ENCODE data around the gene CMTR1.

The CMTR1 gene

GRCh38 chr6:37479266-37479854 is 46.3 kb downstream of the CMTR1 start:
- DNase-seq: no peak

DNA sequence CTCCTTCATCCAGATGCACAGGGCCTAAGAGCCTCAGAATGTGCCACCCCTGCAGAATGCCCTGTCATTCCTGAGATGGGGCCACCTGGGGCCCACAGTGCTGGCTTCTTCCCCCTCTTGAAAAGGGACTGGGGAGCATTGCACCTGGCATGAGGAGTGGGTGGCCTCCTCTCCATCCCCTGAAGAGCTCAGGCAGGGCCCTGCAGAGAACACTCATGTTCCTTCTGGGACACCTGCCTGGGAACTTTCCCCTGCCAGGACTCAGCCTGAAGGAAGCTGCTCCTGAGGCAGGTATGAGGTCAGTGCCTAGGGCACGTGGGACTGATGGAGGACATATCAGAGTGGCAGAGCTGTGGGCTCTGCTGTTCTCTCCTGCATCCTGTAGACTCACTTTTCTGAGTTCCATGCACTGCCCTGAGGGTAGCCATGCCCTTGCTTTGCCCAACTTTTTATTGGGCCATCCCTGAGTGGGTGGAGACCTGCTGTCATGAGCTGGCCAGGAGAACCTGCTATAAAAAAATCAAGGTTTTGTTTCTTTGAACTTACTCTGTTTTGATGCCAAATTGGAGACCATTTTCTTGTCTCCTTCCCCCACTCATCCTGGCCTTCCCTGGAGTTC is 47.2 kb downstream of the CMTR1 start:
- no peak for DNase-seq

DNA sequence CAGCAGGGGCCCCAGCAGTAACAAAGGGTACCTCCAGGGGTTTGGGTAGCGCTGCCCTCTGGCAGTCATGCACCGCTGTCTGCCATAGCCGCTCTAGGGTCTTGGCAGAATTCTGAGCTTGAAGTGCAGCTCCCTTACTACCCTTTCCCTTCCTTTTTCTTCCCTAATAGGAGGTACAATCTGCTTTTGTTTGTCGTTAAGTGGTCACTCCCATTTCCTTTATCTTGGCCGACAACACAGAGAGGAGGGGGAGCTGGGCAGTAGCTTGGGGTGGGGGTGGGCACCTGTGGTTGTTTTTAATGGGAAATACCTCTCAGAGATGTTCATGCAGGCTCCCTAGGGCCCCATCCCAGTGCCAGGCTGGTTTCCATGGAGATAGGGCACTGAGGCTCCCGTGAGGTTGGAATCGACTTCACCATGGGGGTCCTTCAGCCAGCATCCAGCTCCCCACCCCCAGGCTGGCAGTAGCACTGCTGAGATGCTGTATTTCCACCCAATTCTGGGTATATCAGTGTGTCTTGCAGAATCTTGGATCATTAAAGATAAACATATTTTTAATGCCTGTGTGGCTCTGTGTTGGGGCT is 48.0 kb downstream of the CMTR1 start:
- no peak for DNase-seq

GRCh38 chr6:37481711-37482605 is 48.9 kb downstream of the CMTR1 start:
- no peak for DNase-seq

DNA sequence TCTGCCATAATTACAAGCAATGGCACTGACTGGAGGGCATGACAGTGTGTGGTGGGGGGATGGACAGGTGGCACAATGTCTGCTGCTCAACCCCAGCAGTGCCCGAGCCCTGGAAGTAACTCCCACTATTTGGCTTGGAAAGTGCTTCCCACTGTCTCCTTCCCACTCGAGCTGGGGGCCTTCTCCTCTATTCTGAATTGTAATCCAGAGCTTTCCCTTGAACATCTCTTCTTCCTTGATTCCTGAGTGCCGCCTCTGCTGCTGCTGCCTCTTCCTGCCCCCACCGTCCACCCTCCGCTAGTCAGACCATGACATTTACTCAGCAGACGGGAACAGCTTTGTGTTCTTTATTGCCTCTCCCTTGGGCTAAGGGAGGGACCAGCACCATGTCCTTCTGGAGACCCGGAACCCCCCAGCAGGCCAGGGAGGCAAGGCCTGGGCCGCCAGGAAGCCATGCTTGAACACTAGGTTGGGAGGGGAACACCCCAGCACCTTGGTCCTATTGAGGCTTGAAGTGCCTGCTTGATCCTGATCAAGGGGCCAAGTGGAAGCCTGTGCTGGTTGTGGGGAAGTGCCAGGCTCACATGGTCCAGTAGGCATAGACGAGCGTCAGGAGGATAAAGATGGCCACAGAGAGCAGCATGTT is 49.7 kb downstream of the CMTR1 start:
- no peak for DNase-seq

DNA sequence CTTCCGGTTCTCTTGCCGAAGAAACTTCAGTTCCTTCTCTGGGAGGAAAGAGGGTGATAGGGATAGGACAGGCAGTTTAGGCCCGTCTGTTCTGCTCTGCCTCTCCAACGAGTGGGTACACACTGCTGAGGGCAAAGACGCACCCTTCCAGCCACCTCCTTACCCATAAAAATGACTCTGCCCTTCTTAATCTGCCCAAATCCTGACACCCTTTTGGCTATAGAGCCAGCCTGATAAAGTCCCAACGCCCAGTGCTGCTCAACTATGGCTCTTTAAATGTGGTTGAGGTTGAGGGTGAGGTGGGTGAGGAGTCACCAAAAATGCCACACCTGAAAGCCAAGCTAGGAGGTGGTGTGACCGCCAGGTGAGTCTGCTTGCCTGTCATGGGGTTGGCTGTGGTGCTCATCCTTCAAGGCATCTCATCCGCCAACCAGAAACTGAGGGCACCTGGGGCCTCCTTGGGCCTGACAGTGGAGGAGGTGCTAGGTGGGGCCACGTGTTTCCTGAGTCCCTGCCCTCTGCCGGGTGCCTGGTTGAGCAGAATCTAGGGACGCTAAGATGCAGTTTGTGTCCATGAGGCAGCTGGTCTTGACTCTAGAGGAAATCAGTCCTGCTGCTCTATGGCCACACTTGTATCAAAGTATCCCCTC is 50.4 kb downstream of the CMTR1 start:
- DNase-seq: no peak

DNA sequence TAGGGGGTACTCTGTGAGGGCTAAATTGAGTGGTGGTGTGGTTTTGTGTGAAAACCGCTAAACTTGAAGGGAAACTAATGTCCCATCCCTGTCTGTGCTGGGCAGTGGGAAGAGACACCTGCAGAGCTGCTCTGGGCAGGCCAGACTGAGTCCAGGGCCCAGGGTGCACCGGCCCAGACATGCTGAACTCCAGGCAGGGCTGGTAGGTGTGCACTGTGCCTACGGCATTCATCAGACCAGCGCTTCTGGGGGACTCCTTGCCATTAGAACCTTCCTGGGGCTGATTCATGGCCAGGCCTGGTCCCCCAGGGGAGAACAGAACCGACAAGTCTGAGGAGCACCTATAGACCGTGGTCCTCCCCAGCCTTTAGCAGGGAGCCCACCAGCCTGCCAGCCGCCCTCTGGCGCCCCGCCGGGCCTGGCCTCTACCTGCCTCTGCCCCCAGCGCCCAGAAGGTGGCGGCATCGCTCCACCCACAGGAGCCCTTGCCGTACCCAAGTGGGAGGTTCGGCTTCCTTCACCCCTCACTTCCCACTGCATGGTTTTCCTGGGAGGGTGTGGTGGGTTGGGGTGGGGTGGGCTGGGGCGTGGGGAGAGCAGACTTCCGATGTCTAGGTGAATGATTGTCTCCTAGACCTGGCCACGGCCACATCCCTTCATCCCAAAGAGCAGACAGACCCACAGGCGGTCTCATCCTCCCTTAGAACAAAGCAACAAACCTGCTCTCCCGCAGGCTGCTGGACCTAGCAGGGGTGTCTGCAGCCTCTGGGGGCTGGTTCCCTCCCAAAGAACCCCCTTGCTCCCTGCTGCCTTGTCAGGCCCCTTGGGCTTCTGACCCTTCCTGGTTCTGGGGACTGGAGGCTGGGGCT is 51.1 kb downstream of the CMTR1 start:
- DNase-seq: peak; percentile 25

DNA sequence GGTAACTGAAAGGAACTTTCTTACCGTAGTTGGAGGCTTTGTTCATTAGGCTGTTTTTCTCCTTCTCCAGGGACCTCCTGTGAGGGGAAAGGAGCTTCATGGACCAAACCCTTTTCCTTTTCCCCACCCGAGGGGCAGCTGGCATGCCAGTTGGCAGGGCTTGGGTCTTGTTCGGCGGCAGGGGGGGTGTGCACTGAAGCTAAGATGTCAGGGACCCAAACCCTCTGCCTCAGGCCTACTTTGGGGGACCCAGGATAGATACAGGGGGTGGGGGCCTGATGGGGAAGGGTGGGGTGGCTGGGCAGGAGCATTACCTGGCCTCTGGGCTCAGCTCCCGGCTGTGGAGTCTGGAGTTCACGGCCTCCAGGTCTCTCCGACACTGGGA is 51.8 kb downstream of the CMTR1 start:
- DNase-seq: no peak

DNA sequence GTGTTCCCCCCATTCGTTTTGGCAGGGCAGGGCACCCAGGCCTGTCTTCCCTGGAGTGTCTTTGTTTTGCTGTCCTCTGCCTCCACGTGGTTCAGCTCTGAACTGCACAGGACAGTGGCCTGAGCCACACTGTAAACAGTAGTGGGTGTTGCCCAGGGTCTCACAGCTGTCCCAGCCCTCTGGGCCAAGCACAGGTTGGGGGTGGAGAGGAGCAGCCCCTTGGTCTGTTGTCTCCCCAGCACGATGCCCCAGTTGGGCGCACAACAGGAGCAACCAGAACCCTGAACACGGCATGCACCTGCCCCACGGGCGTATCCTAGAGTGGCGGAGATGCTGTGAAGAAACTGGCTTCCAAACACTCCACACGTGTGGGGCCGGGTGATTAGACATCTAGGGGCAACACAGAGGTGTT is 52.3 kb downstream of the CMTR1 start:
- DNase-seq: no peak

GRCh38 chr6:37486121-37486839 is 53.3 kb downstream of the CMTR1 start:
- no peak for DNase-seq

DNA sequence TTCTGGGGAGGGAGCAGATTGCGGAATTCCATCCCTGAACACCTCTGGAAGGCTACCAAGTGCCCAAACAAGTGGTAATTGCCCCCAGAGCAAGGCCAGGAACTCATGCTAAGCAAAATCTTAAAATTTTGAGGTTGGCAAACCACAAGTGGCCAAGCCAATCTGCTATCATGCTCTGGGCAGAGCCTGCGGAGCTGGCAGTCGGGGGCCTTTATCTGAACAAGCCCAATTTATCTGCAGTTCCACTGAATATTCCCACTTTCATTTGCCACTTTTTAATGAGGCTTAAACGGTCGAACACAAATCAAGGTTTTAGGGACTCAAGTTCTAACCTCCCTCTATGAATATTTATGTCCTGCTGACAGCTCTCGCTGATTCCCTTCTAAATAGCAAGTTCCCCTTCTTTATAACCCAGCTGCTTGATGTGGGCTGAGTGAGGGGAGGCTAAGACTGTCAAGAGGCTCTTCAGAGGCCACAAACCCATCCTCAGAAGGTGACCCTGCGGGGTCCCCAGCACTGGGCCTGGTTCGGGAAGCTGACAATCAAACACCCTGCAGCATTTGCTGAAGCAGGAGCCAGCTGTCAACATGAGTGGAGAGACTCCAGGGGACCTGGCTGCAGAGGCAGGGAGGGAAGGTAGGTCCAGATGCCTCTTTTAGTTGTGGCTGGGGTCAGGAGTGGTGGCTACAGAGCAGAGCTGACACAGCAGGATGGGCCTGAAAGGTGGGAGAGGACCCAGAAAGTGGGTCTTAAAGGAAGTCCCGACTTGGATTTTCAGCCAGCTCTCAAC is 54.8 kb downstream of the CMTR1 start:
- no peak for DNase-seq

DNA sequence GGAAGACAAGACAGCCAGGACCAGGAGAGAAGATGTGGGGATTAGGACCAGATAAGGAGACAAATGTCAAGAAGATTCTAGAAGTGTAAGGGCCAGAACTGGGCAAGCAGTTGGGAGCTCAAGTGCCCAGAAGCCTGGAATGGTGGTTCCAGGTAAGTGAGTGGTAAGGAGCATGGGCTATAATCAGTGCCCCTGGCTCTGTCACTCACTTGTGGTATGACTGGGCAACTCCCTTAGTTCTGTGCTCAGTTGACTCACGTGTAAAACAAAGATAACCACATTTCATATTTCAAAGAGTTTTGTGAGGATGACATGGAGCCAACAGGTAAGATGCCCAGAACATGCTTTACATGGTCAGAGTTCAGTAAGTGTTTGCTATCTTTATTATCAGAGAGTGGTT is 55.5 kb downstream of the CMTR1 start:
- no peak for DNase-seq

DNA sequence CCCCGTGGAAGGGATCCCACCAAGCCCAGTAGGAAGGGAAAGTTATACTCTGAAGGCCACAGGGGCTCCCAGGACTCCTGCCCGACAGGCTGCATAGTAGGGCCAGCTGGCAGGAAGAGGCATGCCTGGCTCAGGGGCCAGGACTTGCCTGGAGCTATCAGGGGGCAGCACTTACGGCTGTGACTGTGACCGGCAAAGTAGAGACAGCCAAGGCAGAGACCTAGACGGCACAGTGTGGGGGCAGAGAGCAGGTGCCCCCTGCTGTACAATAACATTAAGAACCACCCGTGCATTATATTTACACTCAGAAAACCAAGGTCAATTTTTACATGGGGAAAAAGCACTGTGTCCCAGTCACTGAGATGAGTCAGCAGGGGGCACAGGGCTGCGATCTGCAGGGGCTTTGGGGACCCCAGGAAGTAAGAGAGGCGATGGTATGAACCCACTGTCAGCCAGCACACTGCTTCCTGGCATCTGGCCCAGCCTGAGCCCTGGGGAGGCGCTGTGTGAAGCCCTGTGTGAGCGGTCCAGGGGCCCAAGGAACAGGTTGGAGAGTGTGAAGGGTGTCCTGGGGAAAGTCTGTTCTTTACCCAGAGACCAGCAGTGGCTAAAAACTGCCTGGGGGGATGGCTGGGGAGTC is 56.8 kb downstream of the CMTR1 start:
- no peak for DNase-seq

GRCh38 chr6:37490536-37491170 is 57.6 kb downstream of the CMTR1 start:
- DNase-seq: no peak

GRCh38 chr6:37491171-37491829 is 58.3 kb downstream of the CMTR1 start:
- DNase-seq: no peak

GRCh38 chr6:37491830-37492208 is 58.8 kb downstream of the CMTR1 start:
- no peak for DNase-seq

- no peak for DNase-seq
Observed at GRCh38 chr6:37492236-37492972, 59.4 kb downstream of the CMTR1 start.
